Upper lobe of right lung (tissue), 1 donor: Measurements from ENCODE around the gene SCUBE3. TPM values are rescaled to one million over a fixed set of nuclear protein-coding genes. Genes with fewer than 3 reads are reported as not detected.

Source experiments
- ATAC-seq: fragments of 200-7000 bp; cut with Tn5 transposase; one replicate; pipeline ENCODE4 v1.9.1; 2020; ENCODE audit warnings: mild to moderate bottlenecking, moderate library complexity
- DNase-seq: peaks from one replicate; pipeline ENCODE4 v3.0.0-alpha.2; 2020
- H3K27ac ChIP-seq: fragments of 200-600 bp; one replicate; pipeline ENCODE4 v1.8.0; 2022
- H3K27me3 ChIP-seq: fragments of 200-600 bp; one replicate; pipeline ENCODE4 v1.8.0; 2022; ENCODE audit warnings: mild to moderate bottlenecking
- H3K36me3 ChIP-seq: fragments of 200-600 bp; one replicate; pipeline ENCODE4 v1.8.0; 2022
- H3K4me1 ChIP-seq: fragments of 200-600 bp; one replicate; pipeline ENCODE4 v1.8.0; 2022
- H3K4me3 ChIP-seq: fragments of 200-600 bp; one replicate; pipeline ENCODE4 v1.8.0; 2022; ENCODE audit warnings: mild to moderate bottlenecking
- H3K9me3 ChIP-seq: fragments of 200-600 bp; one replicate; pipeline ENCODE4 v1.8.0; 2022
- CTCF ChIP-seq: fragments of 200-600 bp; IDR thresholded peaks from one replicate; pipeline ENCODE4 v1.8.0; 2022; ENCODE audit warnings: antibody characterized with exemption
- intact Hi-C: fragments of 100-400 bp; cut with DNase I; formaldehyde crosslinking; loops from one replicate; pipeline ENCODE4 v1.11.0; 2022
- total RNA-seq: library from RNA; stranded (reverse); fragmentation: NEBNext Ultra II Directional; extraction: Animal tissue kit (Norgen Biotek cat#: 25700); gene quantifications from one replicate; pipeline ENCODE4 v1.2.1, GENCODE V29; 2021
- donor health status: DM: no; HTN: yes; CAD: no; lungs with severe emphysema.

Gene SCUBE3
- total RNA-seq, 1 donor from 2014 or later: 0.46 TPM

- no peaks in the 10 kb centered on the region for H3K27me3 ChIP-seq
- ATAC-seq (peak; percentile 95), DNase-seq (peak; percentile 99)
- intact Hi-C loops: no loop called here
- peaks cover 30% of the 10 kb centered on the region for H3K4me1 ChIP-seq
- TF ChIP-seq CTCF: no peak
- H3K9me3 ChIP-seq: no peaks in the 10 kb centered on the region
- H3K4me3 ChIP-seq: peak within 1 kb of the TSS; percentile 67
- peak within 1 kb of the TSS; percentile 98 for H3K27ac ChIP-seq
- no peaks in the 10 kb centered on the region for H3K36me3 ChIP-seq
These were observed 45.6 kb downstream of the SCUBE3 start, which contains the start of gene ZNF76 for GRCh38 chr6:35259194-35259947. ZNF76 (plus strand) TSS chr6:35259735; CDS start chr6:35281152, 21,417 bp downstream.

GRCh38 chr6:35259948-35260590, 46.3 kb downstream of the SCUBE3 start:
- no peak for TF ChIP-seq CTCF
- ATAC-seq: peak; percentile 80
- Histone ChIP-seq H3K4me1 (peaks cover 30% of the 10 kb centered on the region), H3K9me3 (no peaks in the 10 kb centered on the region), H3K27ac (peak overlapping the region; percentile 98), H3K4me3 (peak overlapping the region; percentile 67), H3K27me3 (no peaks in the 10 kb centered on the region), H3K36me3 (no peaks in the 10 kb centered on the region)
- DNase-seq: peak; percentile 92
- intact Hi-C loops: no loop called here

GRCh38 chr6:35260591-35261570, 47.1 kb downstream of the SCUBE3 start:
- Histone ChIP-seq H3K4me1 (peaks cover 30% of the 10 kb centered on the region), H3K9me3 (no peaks in the 10 kb centered on the region), H3K27ac (peak overlapping the region; percentile 98), H3K27me3 (no peaks in the 10 kb centered on the region), H3K36me3 (no peaks in the 10 kb centered on the region), H3K4me3 (peak overlapping the region; percentile 67)
- no peak for ATAC-seq
- DNase-seq: no peak
- no peak for TF ChIP-seq CTCF
- intact Hi-C loops: no loop called here

GRCh38 chr6:35262596-35262995, 48.8 kb downstream of the SCUBE3 start:
- H3K36me3 ChIP-seq: no peaks in the 10 kb centered on the region
- DNase-seq (no peak), ATAC-seq (no peak)
- H3K27ac ChIP-seq: no peak overlapping the region
- H3K4me1 ChIP-seq: peaks cover 26% of the 10 kb centered on the region
- no peaks in the 10 kb centered on the region for H3K9me3 ChIP-seq
- H3K27me3 ChIP-seq: no peaks in the 10 kb centered on the region
- H3K4me3 ChIP-seq: no peak overlapping the region
- intact Hi-C loops: no loop called here
- TF ChIP-seq CTCF: no peak

- H3K4me3 ChIP-seq: no peak overlapping the region
- no peaks in the 10 kb centered on the region for H3K9me3 ChIP-seq
- DNase-seq (no peak), ATAC-seq (no peak)
- peaks cover 17% of the 10 kb centered on the region for H3K4me1 ChIP-seq
- intact Hi-C loops: no loop called here
- H3K27ac ChIP-seq: no peak overlapping the region
- no peak for TF ChIP-seq CTCF
- no peaks in the 10 kb centered on the region for H3K27me3 ChIP-seq
- H3K36me3 ChIP-seq: no peaks in the 10 kb centered on the region
These were observed 51.0 kb downstream of the SCUBE3 start for GRCh38 chr6:35264550-35265274.
